Measurements from ENCODE around the gene GLI2.

The GLI2 gene

GRCh38 chr2:120735746-120736170 lies at the start of gene GLI2:
TSS of gene GLI2 (plus strand) at chr2:120735868. CDS start at chr2:120797321, 61,453 bp downstream.
- peak; percentile 96 for DNase-seq (ENCODE audit: low read depth, low spot score)

- DNase-seq (ENCODE audit: low read depth, low spot score): no peak
Measured at GRCh38 chr2:120685974-120686297, 49.7 kb upstream of the GLI2 start.

GRCh38 chr2:120686511-120687168 lies 49.0 kb upstream of the GLI2 start:
- DNase-seq (ENCODE audit: low read depth, low spot score): no peak

- no peak for DNase-seq (ENCODE audit: low read depth, low spot score)
Measured at GRCh38 chr2:120687210-120687609, 48.5 kb upstream of the GLI2 start.

- no peak for DNase-seq (ENCODE audit: low read depth, low spot score)
Measured at GRCh38 chr2:120690521-120690920, 45.1 kb upstream of the GLI2 start.

- no peak for DNase-seq (ENCODE audit: low read depth, low spot score)
Measured at GRCh38 chr2:120691410-120691809, 44.3 kb upstream of the GLI2 start.

- no peak for DNase-seq (ENCODE audit: low read depth, low spot score)
Measured at GRCh38 chr2:120692691-120693090, 43.0 kb upstream of the GLI2 start.

- DNase-seq (ENCODE audit: low read depth, low spot score): no peak
Measured at GRCh38 chr2:120693121-120693520, 42.5 kb upstream of the GLI2 start.

GRCh38 chr2:120694034-120694433 lies 41.6 kb upstream of the GLI2 start:
- no peak for DNase-seq (ENCODE audit: low read depth, low spot score)

GRCh38 chr2:120697471-120697870 lies 38.2 kb upstream of the GLI2 start:
- DNase-seq (ENCODE audit: low read depth, low spot score): no peak

GRCh38 chr2:120699292-120699691 lies 36.4 kb upstream of the GLI2 start:
- no peak for DNase-seq (ENCODE audit: low read depth, low spot score)

GRCh38 chr2:120700659-120701058 lies 35.0 kb upstream of the GLI2 start:
- DNase-seq (ENCODE audit: low read depth, low spot score): no peak

GRCh38 chr2:120701096-120701495 lies 34.6 kb upstream of the GLI2 start:
- DNase-seq (ENCODE audit: low read depth, low spot score): no peak

- no peak for DNase-seq (ENCODE audit: low read depth, low spot score)
Measured at GRCh38 chr2:120701499-120701898, 34.2 kb upstream of the GLI2 start.

GRCh38 chr2:120702061-120702460 lies 33.6 kb upstream of the GLI2 start:
- DNase-seq (ENCODE audit: low read depth, low spot score): no peak

GRCh38 chr2:120702801-120703200 lies 32.9 kb upstream of the GLI2 start:
- DNase-seq (ENCODE audit: low read depth, low spot score): no peak

GRCh38 chr2:120703330-120703994 lies 32.2 kb upstream of the GLI2 start:
- no peak for DNase-seq (ENCODE audit: low read depth, low spot score)

GRCh38 chr2:120704696-120705095 lies 31.0 kb upstream of the GLI2 start:
- no peak for DNase-seq (ENCODE audit: low read depth, low spot score)

GRCh38 chr2:120707816-120708215 lies 27.9 kb upstream of the GLI2 start:
- no peak for DNase-seq (ENCODE audit: low read depth, low spot score)

- no peak for DNase-seq (ENCODE audit: low read depth, low spot score)
Measured at GRCh38 chr2:120708944-120709607, 26.6 kb upstream of the GLI2 start.

GRCh38 chr2:120709608-120710041 lies 26.0 kb upstream of the GLI2 start:
- DNase-seq (ENCODE audit: low read depth, low spot score): no peak

- peak; percentile 52 for DNase-seq (ENCODE audit: low read depth, low spot score)
Measured at GRCh38 chr2:120710256-120710655, 25.4 kb upstream of the GLI2 start.

- DNase-seq (ENCODE audit: low read depth, low spot score): no peak
Measured at GRCh38 chr2:120711694-120712093, 24.0 kb upstream of the GLI2 start.

Measured in astrocyte of the hippocampus (primary cell).